Esophagus muscularis mucosa (tissue), 4 donors: ENCODE data around the gene DHRS3. TPM values are rescaled to one million over a fixed set of nuclear protein-coding genes. Genes with fewer than 3 reads are reported as not detected.
A peak's percentile ranks its signal among the peaks of the same experiment; 100 is the strongest.

Experiments used
- DNase-seq: peaks from one replicate; pipeline ENCODE4 v3.0.0-alpha.2; 2017; ENCODE audit errors: extremely low spot score
- H3K27ac ChIP-seq, 4 donors: fragments of 200-600 bp; sonication (generic); replicated peaks in 1 of 4; 1 replicate in 3 of 4; 2 replicates in 1 of 4; pipeline ENCODE4 v1.5.1; 2016 to 2019; ENCODE audit warnings: mild to moderate bottlenecking in 1 of 4
- H3K27me3 ChIP-seq, 4 donors: fragments of 200-600 bp; sonication (generic); one replicate each; pipeline versions ENCODE4 v1.5.1 to v1.6.0; 2016 to 2019
- H3K36me3 ChIP-seq, 4 donors: fragments of 200-600 bp; sonication (generic); one replicate each; pipeline ENCODE4 v1.5.1; 2016 to 2019
- H3K4me1 ChIP-seq, 4 donors: fragments of 200-600 bp; sonication (generic); one replicate each; pipeline ENCODE4 v1.5.1; 2016 to 2019
- H3K4me3 ChIP-seq, 4 donors: fragments of 200-600 bp; sonication (generic); 1 replicate in 2 of 4; 2 replicates in 2 of 4; pipeline ENCODE4 v1.5.1; 2016 to 2019; ENCODE audit warnings: mild to moderate bottlenecking in 4 of 4, moderate library complexity in 1 of 4
- H3K9me3 ChIP-seq, 4 donors: fragments of 200-600 bp; sonication (generic); 1 replicate in 3 of 4; 2 replicates in 1 of 4; pipeline ENCODE4 v1.5.1; 2016 to 2019
- EP300 ChIP-seq: sonication (generic); formaldehyde crosslinking; IDR thresholded peaks from one replicate; pipeline ENCODE4 v1.6.1; 2017; ENCODE audit warnings: antibody characterized with exemption
- POLR2A ChIP-seq: fragments of 450-650 bp; IDR thresholded peaks from one replicate; pipeline ENCODE4 v1.6.1; 2017; ENCODE audit warnings: antibody characterized with exemption, moderate library complexity, mild to moderate bottlenecking, low read depth
- POLR2AphosphoS5 ChIP-seq, 2 donors: sonication (generic); formaldehyde crosslinking; IDR thresholded peaks; one replicate each; pipeline ENCODE4 v1.6.1; 2017; ENCODE audit warnings: antibody characterized with exemption in 2 of 2
- WGBS: methylation state at CpG from one replicate; pipeline ENCODE4 v1.1.5; 2018; 5-methylcytosine and 5-hydroxymethylcytosine counted together
- intact Hi-C: fragments of 100-400 bp; cut with DNase I; formaldehyde crosslinking; loops from one replicate; pipeline ENCODE4 v1.15.1; 2023
- total RNA-seq, 4 donors: library from RNA; depleted of rRNA; stranded (reverse); fragments of >200 nt; gene quantifications; one replicate each; pipeline versions ENCODE4 v1.1.0 to v1.2.1, GENCODE V29; 2016
- TF ChIP-seq, protein P1 (sequence below), 3 experiments: fragments of 200-600 bp in 2 of 3; fragments of 450-650 bp in 1 of 3; sonication (generic) in 2 of 3; IDR thresholded peaks; one replicate each; pipeline ENCODE4 v1.5.1; 2017 to 2019; ENCODE audit warnings: antibody characterized with exemption in 3 of 3, mild to moderate bottlenecking in 2 of 3, moderate library complexity in 1 of 3

Gene DHRS3
- total RNA-seq, 4 donors from 2014 or later, result 130 to 237 (median 200) TPM

DNA sequence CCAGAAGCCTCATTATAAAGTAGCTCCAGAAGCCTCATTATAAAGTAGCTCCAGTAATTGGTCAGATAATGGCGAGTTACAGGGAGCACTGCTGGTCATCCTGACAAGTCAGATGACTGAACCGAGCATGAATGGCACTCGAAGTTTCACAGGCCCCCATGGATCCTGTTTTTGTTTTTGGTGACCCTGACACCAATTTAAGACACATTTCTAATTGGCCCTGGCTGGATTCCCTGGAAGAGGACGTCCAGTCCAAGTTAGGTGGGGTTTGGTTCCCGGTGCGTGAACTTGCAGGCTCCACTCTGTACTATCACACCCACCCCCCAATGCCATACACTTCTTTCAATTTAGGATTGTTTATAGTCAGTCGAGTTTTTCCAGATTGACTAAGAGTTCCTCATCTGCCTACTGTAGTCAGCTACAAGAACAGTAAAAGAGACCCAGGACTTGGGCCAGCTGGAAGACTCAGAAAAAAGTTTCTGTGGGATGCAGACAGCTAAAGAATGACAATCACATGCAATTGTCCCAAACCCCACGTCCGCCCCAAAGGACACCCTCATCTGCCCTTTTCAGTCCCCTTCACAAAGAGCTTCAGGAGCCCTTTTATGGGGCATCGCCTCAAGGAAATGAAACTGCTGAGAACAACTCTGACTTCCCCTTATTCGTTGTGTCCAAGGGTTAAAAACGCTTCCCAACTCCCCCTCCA, 2.7 kb downstream of the DHRS3 start:
- Histone ChIP-seq H3K9me3 (no peaks in the 10 kb centered on the region), H3K27me3 (no peaks in the 10 kb centered on the region), H3K4me1 (peaks cover 33 to 72% (median 70%) of the 10 kb centered on the region in 4 donors), H3K27ac (peak overlapping the region; percentile 91 to 98 (median 95)), H3K4me3 (peak overlapping the region; percentile 71 to 97 (median 77)), H3K36me3 (peaks cover 3 to 31% (median 26%) of the 10 kb centered on the region in 4 donors)
- no peak for TF ChIP-seq POLR2A
- no peak for TF ChIP-seq POLR2AphosphoS5 (IDR thresholded peaks at IDR 0.05)
- TF ChIP-seq, protein P1, sequence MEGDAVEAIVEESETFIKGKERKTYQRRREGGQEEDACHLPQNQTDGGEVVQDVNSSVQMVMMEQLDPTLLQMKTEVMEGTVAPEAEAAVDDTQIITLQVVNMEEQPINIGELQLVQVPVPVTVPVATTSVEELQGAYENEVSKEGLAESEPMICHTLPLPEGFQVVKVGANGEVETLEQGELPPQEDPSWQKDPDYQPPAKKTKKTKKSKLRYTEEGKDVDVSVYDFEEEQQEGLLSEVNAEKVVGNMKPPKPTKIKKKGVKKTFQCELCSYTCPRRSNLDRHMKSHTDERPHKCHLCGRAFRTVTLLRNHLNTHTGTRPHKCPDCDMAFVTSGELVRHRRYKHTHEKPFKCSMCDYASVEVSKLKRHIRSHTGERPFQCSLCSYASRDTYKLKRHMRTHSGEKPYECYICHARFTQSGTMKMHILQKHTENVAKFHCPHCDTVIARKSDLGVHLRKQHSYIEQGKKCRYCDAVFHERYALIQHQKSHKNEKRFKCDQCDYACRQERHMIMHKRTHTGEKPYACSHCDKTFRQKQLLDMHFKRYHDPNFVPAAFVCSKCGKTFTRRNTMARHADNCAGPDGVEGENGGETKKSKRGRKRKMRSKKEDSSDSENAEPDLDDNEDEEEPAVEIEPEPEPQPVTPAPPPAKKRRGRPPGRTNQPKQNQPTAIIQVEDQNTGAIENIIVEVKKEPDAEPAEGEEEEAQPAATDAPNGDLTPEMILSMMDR (IDR thresholded peaks at IDR 0.05), result no peak
- no peak for TF ChIP-seq EP300
- DNase-seq, result no peak
- intact Hi-C loops, result loop anchor here (5.0 kb wide), 2 partner anchors 73 to 208 kb away; no protein-coding TSS in a partner anchor
- 15% methylated on average over 10 of the region's 12 CpGs for WGBS

DNA sequence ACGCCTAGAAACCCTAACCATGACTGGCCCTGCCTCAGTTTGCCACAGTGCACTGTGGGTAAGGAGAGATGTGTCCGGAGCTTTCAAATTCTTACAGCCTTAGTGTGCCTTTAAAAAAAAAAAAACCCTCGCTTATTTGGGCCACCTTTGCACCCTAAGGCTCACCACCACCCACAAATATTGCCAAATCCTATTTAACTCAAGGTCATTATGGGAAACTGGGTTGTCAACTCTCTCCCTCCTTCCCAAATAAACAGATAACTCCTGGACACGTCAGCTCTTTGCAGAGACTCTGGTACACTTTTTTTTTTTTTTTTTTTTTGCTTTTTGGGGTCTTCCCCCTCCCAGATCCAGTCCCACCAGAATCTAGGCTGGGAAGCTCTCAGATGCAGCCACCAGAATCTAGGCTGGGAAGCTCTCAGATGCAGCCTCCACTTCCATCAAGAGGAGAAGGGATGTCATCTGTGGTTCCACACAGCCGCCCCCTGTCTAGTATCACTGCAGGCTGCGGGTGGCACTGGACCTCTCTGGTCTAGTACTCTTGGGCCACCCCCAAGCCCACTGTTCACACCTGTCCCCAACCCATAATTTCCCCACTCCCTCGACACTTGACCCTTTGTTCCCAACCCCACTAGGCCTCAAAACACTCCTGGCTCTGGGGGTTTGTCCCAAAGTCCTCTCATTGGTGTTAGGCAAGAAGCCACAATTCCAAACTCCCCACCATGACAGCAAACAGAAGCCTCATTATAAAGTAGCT, 3.4 kb downstream of the DHRS3 start:
- intact Hi-C loops, result loop anchor here (5.0 kb wide), 2 partner anchors 72 to 207 kb away; no protein-coding TSS in a partner anchor
- H3K27me3 ChIP-seq, result no peaks in the 10 kb centered on the region
- no peak for DNase-seq
- peaks cover 35 to 72% (median 69%) of the 10 kb centered on the region in 4 donors for H3K4me1 ChIP-seq
- peak overlapping the region; percentile 91 to 98 (median 95) for H3K27ac ChIP-seq
- H3K36me3 ChIP-seq, result peaks cover 3 to 34% (median 27%) of the 10 kb centered on the region in 4 donors
- peak overlapping the region; percentile 71 to 97 (median 77) for H3K4me3 ChIP-seq
- WGBS, result 63% methylated on average over 7 of the region's 7 CpGs
- no peaks in the 10 kb centered on the region for H3K9me3 ChIP-seq
- TF ChIP-seq POLR2A (no peak), POLR2AphosphoS5 (IDR thresholded peaks at IDR 0.05) (no peak), EP300 (no peak)
- TF ChIP-seq, protein P1 (IDR thresholded peaks at IDR 0.05), result no peak

- Histone ChIP-seq H3K27me3 (no peaks in the 10 kb centered on the region), H3K9me3 (no peaks in the 10 kb centered on the region), H3K4me1 (peaks cover 43 to 76% (median 71%) of the 10 kb centered on the region in 4 donors), H3K36me3 (peaks cover 3 to 38% (median 28%) of the 10 kb centered on the region in 4 donors), H3K4me3 (peak overlapping the region in 1 of 4 donors; percentile 83), H3K27ac (peak overlapping the region; percentile 91 to 98 (median 95))
- 88% methylated on average over 4 of the region's 4 CpGs for WGBS
- TF ChIP-seq POLR2AphosphoS5 (IDR thresholded peaks at IDR 0.05), result no peak
- no peak for TF ChIP-seq EP300
- TF ChIP-seq, protein P1 (IDR thresholded peaks at IDR 0.05), result no peak
- TF ChIP-seq POLR2A, result no peak
- no peak for DNase-seq
- intact Hi-C loops, result no loop called here
Observed at GRCh38 chr1:12613180-12613579, 4.8 kb downstream of the DHRS3 start.

GRCh38 chr1:12610941-12611340, 7.1 kb downstream of the DHRS3 start:
- H3K4me1 ChIP-seq, result peaks cover 44 to 77% (median 72%) of the 10 kb centered on the region in 4 donors
- no peak overlapping the region for H3K4me3 ChIP-seq
- H3K27ac ChIP-seq, result peak overlapping the region in 3 of 4 donors; percentile 16 to 53 (median 40)
- TF ChIP-seq EP300 (no peak), POLR2AphosphoS5 (IDR thresholded peaks at IDR 0.05) (peak in 1 of 2 donors; percentile 9)
- WGBS, result 92% methylated on average over 7 of the region's 7 CpGs
- intact Hi-C loops, result no loop called here
- no peak for DNase-seq
- H3K27me3 ChIP-seq, result no peaks in the 10 kb centered on the region
- H3K9me3 ChIP-seq, result no peaks in the 10 kb centered on the region
- peaks cover 3 to 58% (median 28%) of the 10 kb centered on the region in 4 donors for H3K36me3 ChIP-seq
